Measurements from ENCODE around the gene SEMA3E.

- TF ChIP-seq CTCF (IDR thresholded peaks at IDR 0.05) = no peak
- TF ChIP-seq POLR2A (IDR thresholded peaks at IDR 0.05) = no peak
Observed at GRCh38 chr7:83593921-83594475, 54.9 kb downstream of the SEMA3E start.
